ENCODE results near the gene KIF27.

Gene KIF27

GRCh38 chr9:83800236-83801033 is 120.8 kb downstream of the KIF27 start:
- DNase-seq = no peak

GRCh38 chr9:83794051-83794450 is 127.2 kb downstream of the KIF27 start:
- no peak for DNase-seq

- no peak for DNase-seq
Observed at GRCh38 chr9:83792746-83793145, 128.5 kb downstream of the KIF27 start.

Data from EL (cell line).